HG03280 (cell line): Measurements from ENCODE around the gene ULBP1.
A peak's percentile ranks its signal among the peaks of the same experiment; 100 is the strongest.
"Not testable (repeated sequence)": the region's sequence is repeated elsewhere in the genome, so short reads cannot be mapped to it uniquely, and the experiment has no call there.

ENCODE experiments used
- ATAC-seq: cut with Tn5 transposase; IDR thresholded peaks from one replicate; pipeline ENCODE4 v1.9.1; 2021; ENCODE audit warnings: mild to moderate bottlenecking, moderate library complexity; ENCODE audit not compliant: unreplicated experiment

The ULBP1 gene

DNA sequence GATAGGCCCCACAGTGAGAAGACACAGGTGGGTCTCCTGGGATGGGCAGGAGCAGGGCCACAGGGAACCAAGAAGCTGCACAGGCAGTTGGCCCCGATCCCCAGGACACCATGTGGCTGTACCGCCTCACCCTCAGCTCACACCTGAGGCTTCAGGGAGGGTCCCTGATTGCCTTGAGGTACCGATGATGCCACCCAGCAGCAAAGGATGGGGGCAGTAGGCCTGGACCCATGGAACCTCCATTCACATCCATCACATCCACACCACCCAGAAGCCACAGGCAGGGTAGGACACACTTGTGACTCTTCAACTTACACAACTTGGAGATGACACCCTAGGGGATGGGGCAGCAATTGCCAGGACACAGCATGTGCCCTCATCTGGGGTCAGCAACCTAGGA lies 39.9 kb downstream of the ULBP1 start:
- not testable (repeated sequence) for ATAC-seq

DNA sequence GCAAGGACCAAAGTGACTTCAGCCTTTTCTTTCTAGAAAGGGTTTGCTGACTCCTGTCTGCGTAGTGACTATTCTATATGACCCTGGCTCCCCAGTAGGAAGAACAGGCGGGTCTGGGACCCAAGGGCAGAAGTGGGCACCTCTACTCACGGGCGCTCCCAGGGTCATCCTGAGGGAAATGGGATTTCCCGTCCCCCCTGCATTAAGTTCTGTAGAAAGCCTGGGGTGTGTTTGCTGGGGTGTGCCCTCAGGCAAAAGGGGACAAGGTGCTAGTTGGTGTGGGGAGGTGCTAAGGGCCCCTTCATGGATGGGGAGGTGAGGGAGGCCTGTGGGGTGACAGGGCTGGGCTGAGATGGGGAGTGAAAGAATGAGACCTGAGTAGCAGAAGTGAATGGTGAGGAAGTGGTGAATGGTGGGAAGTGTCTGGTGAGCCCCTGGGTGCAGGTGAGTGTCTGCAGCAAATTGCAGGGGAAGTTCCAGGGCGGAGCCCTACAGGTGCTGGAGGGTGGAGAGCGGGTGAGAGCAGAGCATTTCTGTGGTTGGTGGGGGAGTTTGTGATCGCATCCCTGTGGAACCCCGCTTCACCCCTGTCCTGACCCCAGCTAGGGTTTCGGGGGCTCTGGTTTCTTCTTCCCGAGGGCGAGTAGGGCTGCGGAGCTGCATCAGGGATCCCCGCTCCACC lies 40.5 kb downstream of the ULBP1 start:
- ATAC-seq = no peak

DNA sequence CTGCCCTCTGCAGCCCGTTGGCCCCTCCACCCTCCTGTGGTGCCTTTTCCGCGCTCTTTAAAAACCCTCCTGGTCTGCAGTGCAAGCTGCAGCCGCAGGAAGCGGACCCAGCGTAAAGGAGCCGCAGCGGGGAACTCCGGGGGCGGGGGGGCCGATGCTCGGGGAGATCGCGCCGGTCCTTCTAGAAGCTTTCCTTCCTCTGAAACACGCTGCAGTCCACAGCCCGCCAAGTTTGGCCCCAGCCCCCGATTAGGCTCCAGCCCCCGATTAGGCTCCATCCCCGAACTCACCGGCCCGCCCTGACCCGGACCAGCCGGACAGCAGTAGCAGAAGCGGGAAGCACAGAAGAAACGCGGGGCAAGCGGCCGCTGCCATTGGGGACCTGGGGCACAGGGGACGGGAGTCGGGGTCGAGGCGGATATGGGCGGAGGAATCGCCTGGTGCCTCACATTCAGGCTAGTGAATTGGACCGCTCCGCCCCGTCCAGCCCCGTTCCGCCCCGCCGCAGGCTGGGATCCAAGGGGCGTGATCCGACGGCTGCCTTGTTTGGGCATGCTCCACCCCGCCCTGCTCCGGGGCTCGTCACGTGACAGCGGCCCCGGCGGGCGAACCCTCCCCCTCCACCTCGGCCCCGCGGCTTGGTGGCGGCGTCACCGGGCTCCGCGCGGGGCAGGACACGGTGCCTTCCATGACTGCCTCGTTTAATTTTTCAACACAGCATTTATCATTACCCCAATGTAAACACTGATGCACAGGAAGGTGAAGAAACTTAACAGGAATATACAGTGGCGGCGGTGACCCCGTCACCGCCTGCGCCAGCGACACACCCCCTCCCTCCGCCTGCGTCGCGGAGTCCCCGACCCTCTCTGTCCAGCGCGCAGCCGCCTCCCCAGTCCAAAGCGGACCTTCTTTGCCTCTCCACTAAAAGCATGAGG lies 41.3 kb downstream of the ULBP1 start:
- peak; percentile 78 for ATAC-seq

DNA sequence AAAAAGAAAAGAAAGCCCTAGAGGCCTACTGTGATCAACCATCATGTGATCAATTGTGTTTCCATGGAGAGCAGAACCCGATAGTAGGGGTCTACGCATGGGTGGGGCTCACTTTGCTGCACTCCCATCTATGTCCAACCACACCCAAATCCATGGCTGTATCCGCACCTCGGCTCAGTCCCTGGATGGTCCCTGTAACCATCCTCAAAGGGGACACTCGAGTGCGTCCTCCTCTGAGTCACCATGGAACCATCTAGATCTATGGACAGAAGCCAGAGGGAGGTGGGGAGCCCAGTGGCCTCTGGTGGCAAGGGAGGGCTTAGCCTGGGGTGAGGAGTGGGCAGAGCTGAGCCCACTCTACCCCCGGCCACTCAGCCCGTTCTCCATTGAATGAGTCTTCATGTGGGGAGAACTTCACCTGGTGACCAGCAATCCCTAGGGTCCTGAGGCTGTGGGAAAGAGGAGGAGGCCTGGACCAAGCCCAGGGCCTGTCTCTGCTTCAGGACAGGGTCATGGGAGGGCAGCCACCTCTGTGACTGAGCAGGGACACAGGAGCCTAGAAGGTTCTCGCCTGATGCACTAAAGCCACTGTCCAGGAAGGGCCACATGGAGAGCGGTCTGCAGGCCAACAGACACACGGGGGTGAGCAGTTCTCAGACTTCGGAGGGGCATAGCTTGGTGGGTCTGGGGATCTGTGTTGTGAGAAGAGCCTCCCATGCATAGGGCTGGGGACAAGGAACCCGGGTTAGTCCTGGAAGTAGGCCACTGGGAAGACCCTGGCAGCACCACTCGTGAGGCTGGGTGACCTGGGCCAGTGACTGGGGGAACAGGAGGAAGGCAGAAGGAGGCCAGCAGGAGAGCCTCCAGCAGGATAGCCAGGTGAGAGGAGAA lies 42.3 kb downstream of the ULBP1 start:
- ATAC-seq = no peak

DNA sequence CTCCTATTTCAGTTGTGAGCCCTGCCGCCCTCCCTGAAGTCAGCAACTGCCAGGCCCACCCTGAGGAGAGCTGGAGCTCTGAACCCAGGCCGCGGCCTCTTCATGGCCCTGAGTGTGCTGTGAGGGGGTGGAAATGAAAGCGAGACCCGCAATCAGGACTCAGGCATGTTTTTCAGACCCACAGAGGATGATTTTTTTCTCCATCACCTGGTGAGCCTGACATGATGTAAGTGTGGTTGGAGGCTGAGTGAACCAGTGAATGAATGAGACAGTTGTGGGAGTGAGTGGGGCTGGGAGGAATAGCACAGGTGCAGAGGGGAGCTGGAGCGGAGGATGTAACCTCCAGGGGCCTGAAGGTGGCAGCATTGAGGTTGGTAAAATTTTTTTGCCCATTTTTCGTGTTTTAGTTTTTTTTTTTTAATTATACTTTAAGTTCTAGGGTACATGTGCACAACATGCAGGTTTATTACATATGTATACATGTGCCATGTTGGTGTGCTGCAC lies 43.3 kb downstream of the ULBP1 start:
- no peak for ATAC-seq

DNA sequence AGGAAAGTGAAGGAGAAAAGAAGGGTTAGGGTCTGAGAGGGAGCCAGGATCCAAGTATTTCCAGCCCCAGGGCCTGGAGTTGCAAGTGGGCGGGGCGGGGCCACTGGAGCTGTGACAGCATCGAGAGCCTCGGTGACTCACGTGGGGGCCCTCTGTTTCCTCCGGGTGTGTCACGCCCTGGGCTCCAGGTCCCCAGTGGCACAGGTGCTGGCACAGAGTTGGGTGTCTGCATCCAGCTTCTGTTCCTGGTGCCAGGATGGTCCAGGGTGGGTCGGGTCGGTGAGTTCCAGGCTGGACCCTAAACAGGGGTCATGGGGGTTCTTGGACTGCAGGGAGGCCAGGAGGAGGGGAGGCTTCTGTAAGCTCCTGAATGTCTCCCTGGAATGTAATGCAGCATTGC lies 44.8 kb downstream of the ULBP1 start:
- no peak for ATAC-seq

DNA sequence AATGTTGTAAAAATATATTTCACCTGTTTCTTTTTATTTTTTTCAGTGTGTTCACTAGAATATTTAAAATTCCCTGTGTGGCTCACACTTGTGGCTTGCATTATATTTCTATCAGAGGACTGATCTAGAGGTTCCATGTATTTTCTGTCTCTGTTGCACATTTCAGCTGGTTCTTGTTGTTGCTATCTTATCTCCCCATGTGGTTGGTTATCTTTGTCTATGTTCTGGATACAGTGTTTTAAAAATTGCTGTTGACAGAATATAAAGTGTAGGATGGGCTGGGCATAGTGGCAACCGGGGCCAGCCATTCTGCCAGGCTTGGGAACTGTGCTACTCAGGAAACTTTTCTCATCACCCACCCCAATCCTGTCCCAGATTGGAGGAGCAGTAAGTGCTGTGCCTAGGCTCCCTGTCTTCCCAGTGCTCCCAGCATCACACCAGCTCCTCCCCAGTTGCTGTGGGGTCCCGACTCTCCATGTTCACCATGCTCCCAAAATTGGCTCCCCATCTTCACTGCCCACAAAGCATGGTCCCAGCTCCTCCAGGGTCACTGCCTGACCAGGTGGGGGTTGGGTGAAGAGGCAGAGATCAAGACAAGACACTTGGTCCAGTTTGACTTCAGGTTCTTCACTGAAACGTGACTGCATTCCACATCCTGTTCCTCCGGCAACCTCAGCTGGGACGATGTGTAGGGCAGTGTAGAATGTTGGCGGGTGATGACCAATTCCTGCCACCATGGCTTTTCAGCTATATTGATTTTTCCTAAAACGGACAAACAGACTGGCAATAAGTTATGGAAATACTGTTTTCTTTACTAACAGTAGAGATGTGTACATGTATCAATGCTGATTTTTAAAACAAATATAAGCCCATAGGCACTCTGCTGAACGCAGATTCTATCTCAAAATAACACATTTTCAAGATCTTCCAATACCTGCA lies 49.4 kb downstream of the ULBP1 start:
- ATAC-seq = not testable (repeated sequence)

DNA sequence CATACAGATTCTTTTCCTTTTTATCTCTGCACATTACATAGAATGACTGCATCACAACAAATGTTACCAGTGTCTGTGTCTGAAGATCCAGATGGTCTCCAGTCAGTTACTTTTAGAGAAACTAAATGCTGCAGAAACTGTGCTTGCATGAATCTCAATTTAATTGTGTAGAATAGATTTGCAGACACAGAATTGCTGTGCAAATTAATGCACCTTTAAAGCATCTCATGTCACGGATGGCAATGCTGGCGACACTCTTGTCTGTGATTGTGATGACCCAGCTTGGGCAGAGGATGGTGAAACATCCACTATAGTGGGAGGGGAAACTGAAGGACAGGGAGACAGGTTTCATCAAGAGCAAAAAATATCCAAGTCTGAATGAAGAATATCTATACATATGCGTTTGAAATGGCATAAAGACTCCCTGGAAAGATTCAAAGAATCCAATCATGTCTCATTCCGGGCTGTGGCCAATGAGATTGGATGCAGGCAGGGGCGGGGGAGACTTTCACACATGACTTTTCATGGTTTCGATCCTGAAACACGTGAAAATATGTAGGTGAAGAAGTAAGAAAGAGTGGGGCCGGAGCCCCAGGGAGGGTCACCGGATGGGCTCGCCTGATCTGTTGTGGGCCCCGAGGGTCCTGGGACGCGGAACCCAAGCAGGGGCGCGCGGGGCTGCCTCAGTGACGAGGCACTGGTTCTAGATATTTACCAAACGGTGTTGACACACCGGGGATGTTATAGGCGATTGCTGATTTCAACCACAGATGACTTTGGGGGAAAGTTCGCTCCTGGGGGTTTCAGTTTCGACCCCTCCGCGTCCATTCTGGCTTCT lies 50.3 kb downstream of the ULBP1 start:
- ATAC-seq = not testable (repeated sequence)

DNA sequence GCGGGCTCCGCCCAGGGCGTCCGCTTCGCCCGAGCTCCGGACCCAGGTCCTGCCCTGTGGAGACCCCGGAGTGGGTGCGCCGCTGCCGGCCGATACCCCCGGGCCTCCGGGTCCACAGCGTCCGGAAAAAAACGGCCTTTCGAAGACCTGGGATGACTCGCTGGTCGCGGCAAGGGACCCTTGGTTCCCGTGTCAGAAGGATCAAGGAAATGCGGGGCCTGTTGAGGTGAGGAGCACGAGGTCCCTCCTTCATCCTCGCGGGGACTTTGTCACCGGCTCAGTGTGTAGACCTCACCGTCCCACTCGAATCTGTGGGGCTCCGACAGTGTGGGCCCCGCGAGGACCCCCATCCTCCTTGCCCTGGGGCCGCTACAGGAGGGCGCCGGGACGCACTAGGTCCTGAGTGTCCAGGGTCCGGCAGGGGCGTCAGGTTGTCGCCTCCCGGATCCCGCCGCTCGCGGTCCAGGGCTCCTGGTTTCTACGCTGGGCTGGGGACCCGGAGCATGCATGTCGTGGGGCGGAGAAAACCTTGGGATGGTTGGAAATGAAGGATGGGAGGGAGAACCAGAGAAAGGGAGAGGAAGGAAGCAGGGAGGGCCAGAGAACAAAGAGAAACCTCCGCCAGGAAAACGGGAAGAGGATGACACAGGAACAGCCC lies 51.0 kb downstream of the ULBP1 start:
- not testable (repeated sequence) for ATAC-seq

DNA sequence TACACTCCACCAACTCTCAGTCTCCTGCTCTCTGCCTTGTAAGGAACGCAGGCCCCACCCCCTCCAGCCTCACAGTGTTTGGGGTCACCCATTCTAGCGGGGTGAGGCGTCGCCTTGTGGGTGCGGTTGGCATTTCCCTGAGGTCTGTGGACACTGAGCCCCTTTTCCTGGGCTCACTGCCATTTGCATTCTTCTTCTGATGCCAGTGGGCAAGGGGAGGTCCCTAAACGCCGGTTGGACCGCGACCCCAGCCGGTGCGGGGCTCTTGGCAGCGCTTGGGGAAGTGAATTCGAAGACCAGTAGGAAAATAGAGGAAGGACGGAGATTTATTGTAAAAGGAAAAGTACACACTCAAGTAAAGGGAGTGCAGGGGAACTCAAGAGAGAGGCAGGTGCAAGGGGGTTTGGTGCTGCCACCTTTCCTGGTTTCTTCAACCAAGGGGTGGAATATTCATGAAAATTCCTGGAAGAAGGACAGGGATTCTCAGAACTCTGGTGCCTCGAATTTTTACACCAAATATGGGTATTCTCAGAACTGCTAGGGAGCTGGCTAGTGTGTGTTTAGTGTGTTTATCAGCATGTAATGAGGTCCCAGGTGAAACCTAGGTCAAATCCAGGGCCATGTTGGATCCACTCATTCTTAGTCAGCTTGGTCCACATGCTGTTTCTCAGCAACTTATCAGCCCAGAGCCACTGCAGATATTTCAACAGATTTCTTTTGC lies 51.7 kb downstream of the ULBP1 start:
- ATAC-seq = not testable (repeated sequence)

DNA sequence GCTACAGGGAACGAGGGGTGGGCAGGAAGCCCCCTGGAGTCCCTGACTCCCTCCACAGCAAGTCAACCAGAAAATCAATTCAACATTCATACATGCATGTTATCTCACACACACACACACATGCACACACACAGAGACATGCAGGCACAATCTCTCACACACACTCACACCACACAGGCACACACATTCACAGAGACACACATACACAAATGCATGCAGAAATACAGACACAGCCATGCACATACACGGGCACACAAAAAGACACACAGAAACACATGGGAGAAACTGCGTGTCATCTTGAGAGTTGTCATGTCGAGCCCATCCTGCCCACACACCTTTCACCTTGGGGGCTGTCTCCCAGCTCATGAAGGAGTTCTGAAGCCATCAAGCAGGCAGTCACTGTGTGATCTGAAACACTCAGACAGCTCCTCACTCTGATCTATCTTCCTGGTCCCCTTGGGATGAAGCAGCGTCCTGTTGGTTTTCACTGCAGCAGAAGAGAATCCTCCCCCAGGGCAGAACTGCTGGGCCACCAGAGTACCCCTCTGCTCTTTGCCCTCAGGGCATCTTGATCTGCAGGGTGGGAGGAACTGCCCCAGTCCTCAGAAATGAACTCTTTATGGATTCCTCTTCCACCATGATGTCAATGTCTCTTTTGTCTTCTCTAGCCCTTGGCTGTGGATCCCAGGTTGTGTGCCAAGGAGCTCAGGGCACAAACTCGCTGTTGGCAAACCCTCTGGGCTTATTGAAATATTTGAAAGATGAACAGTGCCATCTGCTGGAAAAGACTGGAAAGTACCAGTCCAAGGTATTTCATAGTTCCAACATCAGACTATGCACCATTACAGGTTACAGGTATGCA lies 52.8 kb downstream of the ULBP1 start:
- ATAC-seq = peak; percentile 68

DNA sequence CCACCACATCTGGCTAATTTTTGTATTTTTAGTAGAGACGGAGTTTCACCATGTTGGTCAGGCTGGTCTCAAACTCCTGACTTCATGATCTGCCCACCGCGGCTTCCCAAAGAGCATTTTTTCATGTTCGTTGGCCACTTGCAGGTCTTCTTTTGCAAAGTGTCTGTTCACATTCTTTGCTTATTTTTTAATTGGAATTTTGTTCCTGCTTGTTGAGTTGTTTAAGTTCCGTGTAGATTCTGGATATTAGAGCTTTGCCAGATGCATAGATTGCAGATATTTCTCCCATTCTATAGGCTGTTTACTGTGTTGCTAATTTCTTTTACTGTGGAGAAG lies 53.4 kb downstream of the ULBP1 start:
- not testable (repeated sequence) for ATAC-seq

DNA sequence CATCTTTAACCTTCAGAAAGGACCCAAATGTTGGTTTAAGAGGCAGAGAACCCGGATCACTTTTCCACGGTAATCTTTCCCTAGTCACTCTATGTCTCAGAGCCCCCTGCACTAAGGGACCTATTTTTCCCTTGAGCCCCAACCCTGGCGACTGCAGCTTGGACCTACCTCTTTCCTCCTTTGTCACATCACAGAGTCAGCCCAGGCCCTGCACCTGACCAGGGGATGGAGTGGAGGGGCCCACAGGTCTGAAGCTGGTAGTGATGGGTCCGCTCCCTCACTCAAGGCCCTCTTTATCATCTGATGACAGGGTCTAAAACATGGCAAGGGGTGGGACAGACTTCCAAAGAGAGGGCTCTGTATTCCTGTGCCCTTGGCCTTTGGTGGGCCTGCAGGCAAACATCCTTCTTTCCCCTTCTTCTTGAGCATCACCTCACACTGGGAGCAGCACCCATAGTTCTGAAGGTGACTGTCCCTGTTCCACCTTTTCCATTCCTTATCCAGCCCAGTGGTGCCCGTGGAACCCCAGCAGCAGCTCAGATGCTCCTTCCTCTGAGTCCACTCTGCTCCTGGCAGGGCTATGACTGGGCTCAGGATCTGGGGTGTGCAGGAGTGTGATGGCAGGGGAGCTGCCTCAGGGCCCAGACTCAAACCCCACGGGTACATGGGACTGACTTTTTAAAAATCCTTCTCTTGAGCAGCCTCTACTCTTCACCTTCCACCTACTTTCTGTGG lies 55.3 kb downstream of the ULBP1 start:
- no peak for ATAC-seq

DNA sequence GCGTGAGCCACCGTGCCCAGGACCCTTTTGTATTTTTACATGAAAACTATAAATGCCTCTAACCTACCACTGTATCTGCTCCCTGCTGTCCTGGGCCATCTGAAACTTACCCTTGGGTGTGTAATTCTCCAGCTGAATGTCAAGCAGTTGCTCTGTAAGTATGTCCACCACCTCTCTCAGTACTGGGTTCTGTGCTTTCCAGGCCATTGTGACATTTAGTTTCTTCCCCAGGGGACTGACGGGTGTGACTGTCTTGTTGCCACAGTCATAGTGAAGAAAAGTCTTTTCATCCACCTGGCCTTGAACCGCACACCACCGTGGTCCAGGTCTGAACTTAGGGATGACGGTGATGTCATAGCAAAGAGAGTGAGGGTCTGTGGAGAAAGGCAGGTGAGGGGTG lies 58.1 kb downstream of the ULBP1 start:
- not testable (repeated sequence) for ATAC-seq
